NCI-H2171 treated with DMSO at 0.1 percent for 48 hours (cell line): ENCODE measurements around the gene MYO16.

Experiments
- DNase-seq: peaks from one replicate; lab custom pipeline; 2025; lab: John Stamatoyannopoulos, UW

The MYO16 gene

GRCh38 chr13:108933061-108933460 is 303.6 kb downstream of the MYO16 start:
- no peak for DNase-seq

- no peak for DNase-seq
Observed at GRCh38 chr13:108938155-108938554, 308.7 kb downstream of the MYO16 start.

- no peak for DNase-seq
Observed at GRCh38 chr13:108940121-108940520, 310.7 kb downstream of the MYO16 start.

- no peak for DNase-seq
Observed at GRCh38 chr13:108943842-108944241, 314.4 kb downstream of the MYO16 start.

- no peak for DNase-seq
Observed at GRCh38 chr13:108944760-108945159, 315.3 kb downstream of the MYO16 start.

- DNase-seq = no peak
Observed at GRCh38 chr13:108947551-108948030, 318.2 kb downstream of the MYO16 start.

GRCh38 chr13:108948251-108948671 is 318.9 kb downstream of the MYO16 start:
- no peak for DNase-seq

- DNase-seq = no peak
Observed at GRCh38 chr13:108950333-108951010, 321.1 kb downstream of the MYO16 start.

- no peak for DNase-seq
Observed at GRCh38 chr13:108955741-108956140, 326.3 kb downstream of the MYO16 start.

GRCh38 chr13:108957369-108958012 is 328.1 kb downstream of the MYO16 start:
- no peak for DNase-seq

GRCh38 chr13:108958013-108958376 is 328.6 kb downstream of the MYO16 start:
- no peak for DNase-seq

- no peak for DNase-seq
Observed at GRCh38 chr13:108959234-108959633, 329.8 kb downstream of the MYO16 start.

GRCh38 chr13:108960006-108960405 is 330.6 kb downstream of the MYO16 start:
- no peak for DNase-seq

- DNase-seq = peak; percentile 69
Observed at GRCh38 chr13:108961542-108962125, 332.2 kb downstream of the MYO16 start.

GRCh38 chr13:108962654-108963053 is 333.2 kb downstream of the MYO16 start:
- DNase-seq = no peak

GRCh38 chr13:108963276-108963810 is 333.9 kb downstream of the MYO16 start:
- DNase-seq = no peak

- DNase-seq = no peak
Observed at GRCh38 chr13:108963846-108964600, 334.6 kb downstream of the MYO16 start.

GRCh38 chr13:108964606-108965005 is 335.2 kb downstream of the MYO16 start:
- DNase-seq = no peak

GRCh38 chr13:108967371-108967770 is 338.0 kb downstream of the MYO16 start:
- no peak for DNase-seq

GRCh38 chr13:108968566-108968965 is 339.2 kb downstream of the MYO16 start:
- no peak for DNase-seq

- no peak for DNase-seq
Observed at GRCh38 chr13:108974686-108975085, 345.3 kb downstream of the MYO16 start.

- no peak for DNase-seq
Observed at GRCh38 chr13:108980237-108980636, 350.8 kb downstream of the MYO16 start.
